Parathyroid adenoma (tissue), 2 donors: ENCODE results near the gene TMEM176B.

Experiments
- H2AFZ ChIP-seq: fragments of 300-600 bp; sonication (generic); one replicate; pipeline ENCODE4 v1.7.0; 2017; ENCODE audit warnings: antibody characterized with exemption, mild to moderate bottlenecking
- H3K27ac ChIP-seq: fragments of 300-600 bp; sonication (generic); one replicate; pipeline ENCODE4 v1.7.0; 2017
- H3K27me3 ChIP-seq: fragments of 300-600 bp; sonication (generic); one replicate; pipeline ENCODE4 v1.7.0; 2017; ENCODE audit warnings: low read length; ENCODE audit not compliant: control insufficient read depth, insufficient read depth
- H3K36me3 ChIP-seq: fragments of 300-600 bp; sonication (generic); one replicate; pipeline ENCODE4 v1.7.0; 2017; ENCODE audit warnings: low read length; ENCODE audit not compliant: control insufficient read depth, insufficient read depth
- H3K4me1 ChIP-seq: fragments of 300-600 bp; sonication (generic); one replicate; pipeline ENCODE4 v1.7.0; 2017; ENCODE audit warnings: control low read depth
- H3K4me2 ChIP-seq: fragments of 300-600 bp; sonication (generic); one replicate; pipeline ENCODE4 v1.7.0; 2017; ENCODE audit warnings: low read length
- H3K4me3 ChIP-seq: fragments of 300-600 bp; sonication (generic); one replicate; pipeline ENCODE4 v1.7.0; 2017; ENCODE audit warnings: low read depth, low read length
- H3K79me2 ChIP-seq: fragments of 300-600 bp; sonication (generic); one replicate; pipeline ENCODE4 v1.7.0; 2017; ENCODE audit warnings: control low read depth
- H3K9ac ChIP-seq: fragments of 300-600 bp; sonication (generic); one replicate; pipeline ENCODE4 v1.7.0; 2017; ENCODE audit warnings: mild to moderate bottlenecking
- H3K9me3 ChIP-seq: fragments of 300-600 bp; sonication (generic); one replicate; pipeline ENCODE4 v1.7.0; 2017; ENCODE audit warnings: low read length; ENCODE audit not compliant: control insufficient read depth
- TF ChIP-seq, protein P1 (sequence below): fragments of 300-600 bp; sonication (generic); IDR thresholded peaks from one replicate; pipeline ENCODE4 v1.7.0; 2017; ENCODE audit warnings: antibody characterized with exemption, mild to moderate bottlenecking
- donor health status: primary hyperparathyroidism.

TMEM176B gene

DNA sequence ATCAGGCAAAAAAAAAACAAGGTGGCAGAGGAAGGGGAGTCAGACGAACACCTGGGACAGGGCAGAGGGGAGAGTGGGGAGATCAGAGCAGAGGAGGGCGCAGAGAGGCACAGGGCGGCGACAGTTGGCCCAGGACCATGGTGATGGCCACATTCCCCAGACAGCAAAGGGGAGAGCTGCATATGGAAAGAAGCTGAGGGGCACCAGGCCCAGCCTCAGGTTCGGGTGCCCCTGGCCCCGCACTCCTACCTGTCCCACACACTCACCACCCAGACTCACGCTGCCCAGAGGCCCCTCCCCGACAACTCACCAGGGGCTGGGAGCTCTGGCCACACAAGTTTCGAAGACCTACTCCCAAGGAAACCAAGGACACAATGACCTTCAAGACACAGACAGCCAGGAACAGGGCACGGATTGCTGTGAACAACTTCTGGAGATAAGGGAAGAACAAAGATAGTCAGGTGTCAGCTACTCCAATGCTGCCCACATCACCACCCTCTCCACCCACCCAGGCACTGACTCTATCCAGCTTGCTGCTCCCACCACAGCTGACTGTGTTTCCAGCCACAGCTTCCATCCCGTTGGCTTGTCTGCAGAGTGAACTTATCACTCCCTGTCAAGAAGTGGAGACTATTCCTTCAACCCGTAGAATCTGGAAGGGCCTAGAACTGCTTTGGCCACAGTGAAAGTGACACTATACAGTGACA lies 8.3 kb downstream of the TMEM176B start:
- no peak overlapping the region for H2AFZ ChIP-seq
- no peak overlapping the region for H3K9ac ChIP-seq
- no peak overlapping the region for H3K4me2 ChIP-seq
- no peaks in the 10 kb centered on the region for H3K27me3 ChIP-seq
- H3K36me3 ChIP-seq: no peaks in the 10 kb centered on the region
- no peak overlapping the region for H3K4me3 ChIP-seq
- TF ChIP-seq, protein P1, sequence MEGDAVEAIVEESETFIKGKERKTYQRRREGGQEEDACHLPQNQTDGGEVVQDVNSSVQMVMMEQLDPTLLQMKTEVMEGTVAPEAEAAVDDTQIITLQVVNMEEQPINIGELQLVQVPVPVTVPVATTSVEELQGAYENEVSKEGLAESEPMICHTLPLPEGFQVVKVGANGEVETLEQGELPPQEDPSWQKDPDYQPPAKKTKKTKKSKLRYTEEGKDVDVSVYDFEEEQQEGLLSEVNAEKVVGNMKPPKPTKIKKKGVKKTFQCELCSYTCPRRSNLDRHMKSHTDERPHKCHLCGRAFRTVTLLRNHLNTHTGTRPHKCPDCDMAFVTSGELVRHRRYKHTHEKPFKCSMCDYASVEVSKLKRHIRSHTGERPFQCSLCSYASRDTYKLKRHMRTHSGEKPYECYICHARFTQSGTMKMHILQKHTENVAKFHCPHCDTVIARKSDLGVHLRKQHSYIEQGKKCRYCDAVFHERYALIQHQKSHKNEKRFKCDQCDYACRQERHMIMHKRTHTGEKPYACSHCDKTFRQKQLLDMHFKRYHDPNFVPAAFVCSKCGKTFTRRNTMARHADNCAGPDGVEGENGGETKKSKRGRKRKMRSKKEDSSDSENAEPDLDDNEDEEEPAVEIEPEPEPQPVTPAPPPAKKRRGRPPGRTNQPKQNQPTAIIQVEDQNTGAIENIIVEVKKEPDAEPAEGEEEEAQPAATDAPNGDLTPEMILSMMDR: no peak
- no peaks in the 10 kb centered on the region for H3K79me2 ChIP-seq
- no peaks in the 10 kb centered on the region for H3K9me3 ChIP-seq
- H3K27ac ChIP-seq: no peak overlapping the region
- H3K4me1 ChIP-seq: peaks cover 15% of the 10 kb centered on the region

DNA sequence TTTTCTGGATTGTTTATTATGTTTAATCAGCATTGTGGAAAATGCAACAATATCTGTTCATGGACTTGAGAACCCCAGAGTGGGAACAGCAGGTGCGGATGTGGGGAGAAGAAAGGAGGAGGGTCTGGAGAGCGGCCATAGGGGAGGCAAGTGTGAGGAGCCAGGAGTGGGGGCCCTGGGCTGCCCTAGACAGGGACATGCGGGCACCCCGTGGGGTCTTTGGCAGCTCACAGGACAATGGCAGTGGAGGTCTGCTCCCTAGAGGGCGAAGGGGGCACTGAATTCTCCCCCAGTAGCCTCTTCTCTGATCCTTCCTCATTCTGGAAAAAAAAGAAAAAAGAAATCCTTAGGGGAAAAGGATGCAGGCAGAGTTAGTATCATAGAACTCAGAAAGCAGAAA lies 8.9 kb downstream of the TMEM176B start:
- Histone ChIP-seq H3K4me3 (no peak overlapping the region), H3K4me1 (peaks cover 15% of the 10 kb centered on the region), H3K36me3 (no peaks in the 10 kb centered on the region), H3K27me3 (no peaks in the 10 kb centered on the region), H3K9ac (no peak overlapping the region), H3K79me2 (no peaks in the 10 kb centered on the region), H3K9me3 (no peaks in the 10 kb centered on the region), H3K27ac (no peak overlapping the region), H3K4me2 (no peak overlapping the region), H2AFZ (no peak overlapping the region)
- TF ChIP-seq, protein P1: no peak

DNA sequence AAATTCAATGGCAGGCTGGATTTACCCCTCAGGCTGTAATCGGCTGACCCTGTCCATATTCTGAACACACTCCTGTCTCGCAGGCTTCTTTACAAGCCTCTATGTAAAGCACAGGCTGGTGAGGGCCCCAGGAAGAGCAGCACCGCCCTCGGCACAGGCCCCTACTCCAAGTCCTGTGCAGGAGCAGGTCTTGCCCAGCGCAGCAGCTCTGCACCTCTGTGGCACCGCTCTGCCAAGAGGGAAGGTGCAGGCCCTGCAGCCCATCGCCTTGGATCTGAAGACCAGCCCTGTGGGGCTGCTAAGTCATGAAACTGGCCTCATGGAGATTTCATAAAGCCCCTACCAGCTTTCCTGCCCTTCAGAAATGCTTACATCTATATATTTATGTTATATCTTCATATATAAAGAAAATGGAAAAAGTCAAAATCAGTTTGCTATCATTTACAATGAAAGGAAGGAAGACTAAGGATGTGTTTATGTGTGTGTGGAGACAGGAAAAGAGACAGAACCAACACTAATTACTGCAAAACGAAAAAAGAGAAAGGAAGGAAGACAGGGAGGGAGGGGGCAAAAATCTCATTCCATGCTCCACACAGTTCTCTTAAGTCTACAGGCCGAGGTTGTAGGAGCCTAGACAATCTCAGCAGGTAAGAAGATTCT lies 9.6 kb downstream of the TMEM176B start:
- Histone ChIP-seq H3K4me3 (no peak overlapping the region), H3K27me3 (no peaks in the 10 kb centered on the region), H3K27ac (no peak overlapping the region), H3K9me3 (no peaks in the 10 kb centered on the region), H3K9ac (no peak overlapping the region), H3K4me1 (peaks cover 15% of the 10 kb centered on the region), H3K36me3 (no peaks in the 10 kb centered on the region), H3K4me2 (no peak overlapping the region), H2AFZ (no peak overlapping the region), H3K79me2 (no peaks in the 10 kb centered on the region)
- TF ChIP-seq, protein P1: no peak

DNA sequence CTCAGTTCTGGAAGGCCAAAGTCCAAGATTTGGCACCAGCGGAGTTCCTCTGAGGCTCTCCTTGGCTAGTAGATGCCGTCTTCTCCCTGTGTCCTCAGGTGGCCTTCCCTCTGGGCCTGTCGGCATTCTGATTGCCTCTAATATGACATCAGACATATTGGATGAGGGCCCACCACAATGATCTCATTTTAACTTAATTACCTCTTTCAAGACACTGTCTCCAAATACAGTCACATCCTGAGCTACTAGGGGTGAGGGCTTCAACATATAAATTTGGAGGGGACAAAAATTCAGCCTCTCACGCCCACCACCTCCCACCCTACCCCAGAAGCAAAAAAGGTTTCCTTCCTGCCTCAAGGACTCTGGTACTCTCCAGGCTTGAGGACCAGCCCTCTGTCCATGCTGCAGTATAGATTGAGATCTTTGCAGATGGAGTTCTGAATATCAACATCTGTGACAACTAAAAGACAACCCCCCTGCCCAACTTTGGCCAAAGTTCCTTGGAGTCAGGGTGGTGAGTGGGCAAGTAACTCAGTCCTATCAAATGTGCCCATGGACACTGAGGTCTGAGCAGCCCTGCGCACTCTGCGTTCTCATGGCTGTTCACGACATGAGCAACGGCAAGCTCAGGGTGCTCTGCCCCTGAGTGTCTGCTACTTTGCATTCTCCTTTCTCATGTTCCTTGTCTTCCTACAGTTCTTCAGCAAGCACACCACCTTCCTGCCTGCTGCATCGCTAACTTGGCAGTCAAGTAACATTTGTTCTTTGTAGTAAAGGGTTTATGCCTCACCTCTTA lies 11.5 kb downstream of the TMEM176B start:
- H3K36me3 ChIP-seq: no peaks in the 10 kb centered on the region
- H3K4me1 ChIP-seq: peaks cover 15% of the 10 kb centered on the region
- H3K4me3 ChIP-seq: no peak overlapping the region
- H3K27me3 ChIP-seq: no peaks in the 10 kb centered on the region
- no peak overlapping the region for H3K9ac ChIP-seq
- no peak overlapping the region for H3K27ac ChIP-seq
- H3K9me3 ChIP-seq: no peaks in the 10 kb centered on the region
- TF ChIP-seq, protein P1: no peak
- no peaks in the 10 kb centered on the region for H3K79me2 ChIP-seq
- H2AFZ ChIP-seq: peak overlapping the region; percentile 75
- H3K4me2 ChIP-seq: no peak overlapping the region
